OCI-LY1 (cell line): Measurements from ENCODE around the gene WNK2.

ENCODE experiments used
- H2AFZ ChIP-seq: fragments of 200-600 bp; sonication (generic), shearing (Covaris generic); 2 replicates; pipeline ENCODE4 v1.6.0; 2014; ENCODE audit warnings: antibody characterized with exemption, mild to moderate bottlenecking, low read length
- H3F3A ChIP-seq: fragments of 200-600 bp; sonication (generic), shearing (Covaris generic); 2 replicates; pipeline ENCODE4 v1.6.0; 2014; ENCODE audit warnings: mild to moderate bottlenecking, antibody characterized with exemption, low read length, moderate library complexity; ENCODE audit not compliant: insufficient read depth
- H3K27ac ChIP-seq: fragments of 200-600 bp; sonication (generic); 2 replicates; pipeline ENCODE4 v1.5.1; 2014; ENCODE audit warnings: low read length, mixed run types, mild to moderate bottlenecking, low read depth; ENCODE audit not compliant: poor library complexity, severe bottlenecking
- H3K27me3 ChIP-seq: fragments of 200-600 bp; sonication (generic); 2 replicates; pipeline ENCODE4 v1.6.0; 2014; ENCODE audit warnings: antibody characterized with exemption, mild to moderate bottlenecking, low read length, moderate library complexity; ENCODE audit not compliant: insufficient read depth
- H3K36me3 ChIP-seq: fragments of 200-600 bp; sonication (generic); 2 replicates; pipeline ENCODE4 v1.6.1; 2014; ENCODE audit warnings: mild to moderate bottlenecking, antibody characterized with exemption, low read length, moderate library complexity, mixed read lengths; ENCODE audit not compliant: insufficient read depth
- H3K4me1 ChIP-seq: fragments of 200-600 bp; sonication (generic); 2 replicates; pipeline ENCODE4 v1.5.1; 2014; ENCODE audit warnings: mild to moderate bottlenecking, low read length, moderate library complexity; ENCODE audit not compliant: insufficient read depth, severe bottlenecking
- H3K4me2 ChIP-seq: fragments of 200-600 bp; sonication (generic), shearing (Covaris generic); 2 replicates; pipeline ENCODE4 v1.6.1; 2014; ENCODE audit warnings: low read length
- H3K4me3 ChIP-seq: fragments of 200-600 bp; sonication (generic); 2 replicates; pipeline ENCODE4 v1.5.1; 2014; ENCODE audit warnings: low read length, low read depth, mild to moderate bottlenecking, mixed read lengths; ENCODE audit not compliant: poor library complexity, severe bottlenecking
- H3K79me2 ChIP-seq: fragments of 200-600 bp; shearing (Covaris generic); 2 replicates; pipeline ENCODE4 v1.6.1; 2016; ENCODE audit warnings: mixed run types, low read length, mixed read lengths; ENCODE audit not compliant: insufficient read depth
- H3K9ac ChIP-seq: fragments of 200-600 bp; sonication (generic), shearing (Covaris generic); 2 replicates; pipeline ENCODE4 v1.6.1; 2014; ENCODE audit warnings: mild to moderate bottlenecking, low read length, mixed read lengths
- H3K9me2 ChIP-seq: fragments of 200-600 bp; sonication (generic), shearing (Covaris generic); 2 replicates; pipeline ENCODE4 v1.6.1; 2014; ENCODE audit warnings: low read depth, mild to moderate bottlenecking, low read length, mixed read lengths
- H3K9me3 ChIP-seq: fragments of 200-600 bp; shearing (Covaris generic); 2 replicates; pipeline ENCODE4 v1.6.1; 2014; ENCODE audit warnings: low read length, mixed read lengths
- H4K20me1 ChIP-seq: fragments of 200-600 bp; sonication (generic), shearing (Covaris generic); 2 replicates; pipeline ENCODE4 v1.6.0; 2016; ENCODE audit warnings: mild to moderate bottlenecking, low read length; ENCODE audit not compliant: insufficient read depth
- EZH2 ChIP-seq: fragments of 200-600 bp; sonication (generic), shearing (Covaris generic); IDR thresholded peaks from 2 replicates; pipeline ENCODE4 v1.8.0; 2017; ENCODE audit warnings: borderline replicate concordance, mixed run types, mild to moderate bottlenecking, antibody characterized with exemption, low read length, moderate library complexity, mixed read lengths
- TF ChIP-seq, protein P1 (sequence below): fragments of 200-600 bp; sonication (generic), shearing (Covaris generic); IDR thresholded peaks from 2 replicates; pipeline ENCODE4 v1.5.1; 2017; ENCODE audit warnings: mild to moderate bottlenecking, antibody characterized with exemption, low read length, moderate library complexity, mixed read lengths

Gene WNK2

DNA sequence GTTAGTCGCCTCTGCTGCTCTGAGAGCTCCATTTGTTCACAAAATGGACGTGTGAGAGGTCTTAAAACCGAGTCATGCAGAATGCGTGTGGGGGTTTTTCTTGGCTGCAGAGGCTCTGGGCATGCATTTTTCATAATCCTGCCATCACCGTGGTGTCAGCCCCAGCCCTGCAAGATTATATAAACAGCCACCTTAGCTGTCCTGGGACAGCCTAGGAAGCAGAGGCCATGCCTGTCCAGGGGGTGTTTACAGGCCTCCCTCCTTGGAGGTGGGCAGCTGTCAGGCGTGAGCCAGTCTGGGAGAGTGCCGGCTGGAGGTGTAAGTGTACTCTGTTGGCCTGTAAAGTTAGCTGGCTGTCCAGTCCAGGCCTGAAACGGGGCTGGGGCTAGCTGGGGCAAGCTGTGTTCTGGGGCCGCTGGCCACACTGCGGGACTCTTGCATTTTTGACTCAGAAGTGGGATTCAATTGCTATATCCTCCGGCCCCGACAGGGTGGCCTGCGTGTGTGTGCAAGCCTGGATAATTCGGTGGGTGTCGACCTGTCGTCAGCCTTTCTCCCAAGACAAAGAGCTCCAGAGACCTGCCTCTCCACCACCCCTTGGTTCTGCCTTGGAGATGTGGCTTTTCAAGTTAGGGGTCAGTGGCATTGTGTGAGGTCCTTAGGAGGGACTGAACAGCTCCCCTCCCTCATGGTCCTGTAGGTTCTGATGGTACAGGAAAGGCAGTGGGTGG is 2.4 kb downstream of the WNK2 start:
- Histone ChIP-seq H3K4me3 (no peak overlapping the region), H2AFZ (no peak overlapping the region), H3K9me2 (no peaks in the 10 kb centered on the region), H3F3A (no peaks in the 10 kb centered on the region), H3K27me3 (no peaks in the 10 kb centered on the region), H3K9me3 (no peaks in the 10 kb centered on the region), H3K79me2 (no peaks in the 10 kb centered on the region), H3K4me1 (no peaks in the 10 kb centered on the region), H3K36me3 (no peaks in the 10 kb centered on the region), H3K9ac (no peak overlapping the region), H3K4me2 (no peak overlapping the region), H4K20me1 (no peaks in the 10 kb centered on the region), H3K27ac (no peak overlapping the region)
- TF ChIP-seq, protein P1, sequence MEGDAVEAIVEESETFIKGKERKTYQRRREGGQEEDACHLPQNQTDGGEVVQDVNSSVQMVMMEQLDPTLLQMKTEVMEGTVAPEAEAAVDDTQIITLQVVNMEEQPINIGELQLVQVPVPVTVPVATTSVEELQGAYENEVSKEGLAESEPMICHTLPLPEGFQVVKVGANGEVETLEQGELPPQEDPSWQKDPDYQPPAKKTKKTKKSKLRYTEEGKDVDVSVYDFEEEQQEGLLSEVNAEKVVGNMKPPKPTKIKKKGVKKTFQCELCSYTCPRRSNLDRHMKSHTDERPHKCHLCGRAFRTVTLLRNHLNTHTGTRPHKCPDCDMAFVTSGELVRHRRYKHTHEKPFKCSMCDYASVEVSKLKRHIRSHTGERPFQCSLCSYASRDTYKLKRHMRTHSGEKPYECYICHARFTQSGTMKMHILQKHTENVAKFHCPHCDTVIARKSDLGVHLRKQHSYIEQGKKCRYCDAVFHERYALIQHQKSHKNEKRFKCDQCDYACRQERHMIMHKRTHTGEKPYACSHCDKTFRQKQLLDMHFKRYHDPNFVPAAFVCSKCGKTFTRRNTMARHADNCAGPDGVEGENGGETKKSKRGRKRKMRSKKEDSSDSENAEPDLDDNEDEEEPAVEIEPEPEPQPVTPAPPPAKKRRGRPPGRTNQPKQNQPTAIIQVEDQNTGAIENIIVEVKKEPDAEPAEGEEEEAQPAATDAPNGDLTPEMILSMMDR, result no peak
- TF ChIP-seq EZH2, result no peak

DNA sequence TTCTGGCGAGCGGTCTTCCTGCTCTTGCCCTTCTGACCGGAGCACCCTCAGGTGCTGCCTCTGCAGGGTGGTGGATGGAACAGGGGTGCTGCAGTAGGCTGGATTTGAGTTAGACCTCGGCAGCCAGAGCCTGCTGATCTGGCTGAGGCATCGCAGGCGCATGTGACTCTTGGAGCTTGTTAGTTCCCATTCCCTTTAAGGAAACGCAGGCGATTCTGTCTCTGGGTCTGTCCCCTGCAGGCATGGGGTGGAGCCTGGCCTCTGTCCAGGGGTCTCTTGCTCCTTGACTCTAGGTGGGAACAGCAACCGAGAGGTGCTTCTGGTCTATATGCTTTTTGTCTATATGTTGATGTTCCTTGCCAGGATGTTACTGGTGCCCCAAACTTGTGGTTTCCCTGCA is 3.1 kb downstream of the WNK2 start:
- Histone ChIP-seq H4K20me1 (no peaks in the 10 kb centered on the region), H3K79me2 (no peaks in the 10 kb centered on the region), H3K27me3 (no peaks in the 10 kb centered on the region), H3K9ac (no peak overlapping the region), H3K9me2 (no peaks in the 10 kb centered on the region), H3K4me1 (no peaks in the 10 kb centered on the region), H3K9me3 (no peaks in the 10 kb centered on the region), H3K4me2 (no peak overlapping the region), H3F3A (no peaks in the 10 kb centered on the region), H2AFZ (no peak overlapping the region), H3K27ac (no peak overlapping the region), H3K36me3 (no peaks in the 10 kb centered on the region), H3K4me3 (no peak overlapping the region)
- TF ChIP-seq EZH2, result no peak
- TF ChIP-seq, protein P1, result no peak

DNA sequence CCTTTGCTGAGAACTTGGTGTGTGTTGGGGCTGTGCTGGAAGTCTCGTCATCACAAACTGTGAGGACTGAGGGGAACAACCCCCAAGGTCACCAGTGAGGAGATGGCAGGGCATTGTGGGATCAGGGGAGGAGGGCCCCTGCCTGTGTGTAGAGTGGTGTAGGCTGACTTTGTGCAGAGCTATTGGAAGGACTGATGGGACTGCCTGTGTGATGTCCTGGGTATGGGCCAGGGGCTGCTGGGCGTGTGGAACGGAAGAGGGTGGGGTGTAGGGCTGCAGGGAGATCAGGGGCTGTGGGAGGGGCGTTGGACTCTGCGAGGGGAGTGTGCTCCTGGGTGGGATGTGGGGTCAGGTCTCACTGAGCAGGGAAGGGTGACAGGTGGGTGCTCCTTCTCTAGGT is 3.6 kb downstream of the WNK2 start:
- Histone ChIP-seq H2AFZ (no peak overlapping the region), H3K9me2 (no peaks in the 10 kb centered on the region), H3K9ac (no peak overlapping the region), H4K20me1 (no peaks in the 10 kb centered on the region), H3K27ac (no peak overlapping the region), H3K79me2 (no peaks in the 10 kb centered on the region), H3K27me3 (no peaks in the 10 kb centered on the region), H3K4me1 (no peaks in the 10 kb centered on the region), H3K4me2 (no peak overlapping the region), H3K9me3 (no peaks in the 10 kb centered on the region), H3F3A (no peaks in the 10 kb centered on the region), H3K4me3 (no peak overlapping the region), H3K36me3 (no peaks in the 10 kb centered on the region)
- TF ChIP-seq EZH2, result no peak
- TF ChIP-seq, protein P1, result no peak
